ENCODE results near the gene VWF.

VWF gene

DNA sequence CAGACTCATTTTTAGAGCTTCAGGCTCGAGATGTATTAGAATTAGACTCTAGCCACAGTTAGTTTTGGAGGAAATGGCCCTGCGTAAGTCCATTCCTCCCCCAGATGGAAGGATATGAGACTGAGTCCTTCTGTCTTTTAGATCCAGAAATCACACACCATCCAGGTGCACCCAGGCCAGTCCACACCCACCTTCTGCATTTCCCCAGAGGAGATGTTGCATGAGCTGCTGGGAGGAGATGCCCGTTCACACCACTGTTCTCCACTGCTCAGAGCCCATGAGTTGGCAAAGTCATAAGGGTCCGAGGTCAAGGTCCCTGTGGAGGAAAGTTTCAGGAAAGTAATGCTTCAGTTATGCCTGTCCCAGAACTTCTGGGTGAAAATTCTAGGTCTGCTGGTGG, 29.2 kb downstream of the VWF start:
- no peaks in the 10 kb centered on the region for H3K9me3 ChIP-seq (ENCODE audit: control insufficient read depth in 5 of 5, low read length in 5 of 5)
- H3K9ac ChIP-seq (ENCODE audit: low read length in 5 of 5), result no peak overlapping the region
- peaks cover 0 to 9% (median 7%) of the 10 kb centered on the region in 5 donors for H3K27me3 ChIP-seq (ENCODE audit: control insufficient read depth in 5 of 5, insufficient read depth in 4 of 5, low read length in 5 of 5)
- no peak overlapping the region for H3K27ac ChIP-seq (ENCODE audit: low read depth, low read length)
- peaks cover 0 to 45% (median 15%) of the 10 kb centered on the region in 5 donors for H3K36me3 ChIP-seq (ENCODE audit: control insufficient read depth in 5 of 5, insufficient read depth in 5 of 5, low read length in 5 of 5)
- H3K4me3 ChIP-seq (ENCODE audit: low read depth in 1 of 5, low read length in 5 of 5), result no peak overlapping the region
- peaks cover 0 to 75% (median 17%) of the 10 kb centered on the region in 5 donors for H3K4me1 ChIP-seq (ENCODE audit: control insufficient read depth in 5 of 5, insufficient read depth in 5 of 5, low read length in 5 of 5)

GRCh38 chr12:6093764-6094163, 30.7 kb downstream of the VWF start:
- Histone ChIP-seq H3K9ac (ENCODE audit: low read length in 5 of 5) (no peak overlapping the region), H3K4me1 (ENCODE audit: control insufficient read depth in 5 of 5, insufficient read depth in 5 of 5, low read length in 5 of 5) (peaks cover 0 to 89% (median 23%) of the 10 kb centered on the region in 5 donors), H3K27ac (ENCODE audit: low read depth, low read length) (peak overlapping the region; percentile 39)

DNA sequence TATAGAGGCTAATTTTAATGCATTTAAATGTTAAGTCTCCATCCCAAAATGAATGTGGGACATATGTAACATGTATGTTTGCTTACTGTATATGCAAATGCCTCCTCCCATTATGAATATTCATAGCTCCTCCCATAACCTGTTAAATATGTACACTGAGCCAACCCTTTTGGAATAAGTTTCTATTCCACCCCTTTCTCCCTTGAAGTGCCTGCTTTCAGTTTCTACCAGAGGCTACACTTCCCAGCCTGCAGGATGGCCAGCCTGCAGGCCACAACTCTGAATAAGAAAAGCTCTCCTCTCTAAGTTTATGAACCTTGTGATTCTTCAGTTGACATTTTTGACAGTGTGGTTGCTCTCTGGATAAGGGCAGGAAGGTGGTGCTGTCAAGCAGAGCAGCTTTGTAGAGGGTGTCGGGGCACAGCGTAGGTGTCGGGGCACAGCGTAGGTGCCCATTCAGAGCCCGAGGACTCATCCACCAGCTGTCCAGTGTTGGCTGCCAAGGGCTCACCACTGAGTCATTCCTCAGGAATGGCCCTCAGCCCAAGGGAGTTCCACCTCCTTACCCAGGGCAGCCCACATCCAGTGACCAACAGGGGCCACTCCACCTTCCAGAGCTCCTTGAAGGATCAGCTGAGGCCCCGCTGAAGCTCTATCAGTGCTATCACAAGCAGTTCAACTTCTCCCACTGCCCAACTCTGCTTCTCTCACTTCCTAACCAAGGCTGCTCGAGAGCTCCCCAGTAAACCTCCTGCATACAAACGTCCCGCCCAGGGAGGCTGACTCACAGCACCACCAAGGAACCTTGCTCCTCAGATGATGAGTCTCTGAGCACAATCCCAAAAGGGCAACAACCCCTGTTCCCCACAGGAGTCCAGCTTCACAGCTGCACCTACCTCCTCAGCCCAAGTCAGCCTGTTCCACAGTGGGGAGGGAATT, 31.4 kb downstream of the VWF start:
- H3K4me1 ChIP-seq (ENCODE audit: control insufficient read depth in 5 of 5, insufficient read depth in 5 of 5, low read length in 5 of 5), result peaks cover 0 to 93% (median 27%) of the 10 kb centered on the region in 5 donors
- peaks cover 0 to 42% (median 15%) of the 10 kb centered on the region in 5 donors for H3K36me3 ChIP-seq (ENCODE audit: control insufficient read depth in 5 of 5, insufficient read depth in 5 of 5, low read length in 5 of 5)
- peaks cover 4 to 12% (median 7%) of the 10 kb centered on the region in 5 donors for H3K27me3 ChIP-seq (ENCODE audit: control insufficient read depth in 5 of 5, insufficient read depth in 4 of 5, low read length in 5 of 5)
- no peaks in the 10 kb centered on the region for H3K9me3 ChIP-seq (ENCODE audit: control insufficient read depth in 5 of 5, low read length in 5 of 5)
- no peak overlapping the region for H3K9ac ChIP-seq (ENCODE audit: low read length in 5 of 5)
- peak overlapping the region; percentile 39 for H3K27ac ChIP-seq (ENCODE audit: low read depth, low read length)
- H3K4me3 ChIP-seq (ENCODE audit: low read depth in 1 of 5, low read length in 5 of 5), result no peak overlapping the region

More at GRCh38 chr12:6093764-6094163, 30.7 kb downstream of the VWF start:
- H3K36me3 ChIP-seq (ENCODE audit: control insufficient read depth in 5 of 5, insufficient read depth in 5 of 5, low read length in 5 of 5), result peaks cover 0 to 44% (median 15%) of the 10 kb centered on the region in 5 donors
- H3K27me3 ChIP-seq (ENCODE audit: control insufficient read depth in 5 of 5, insufficient read depth in 4 of 5, low read length in 5 of 5), result peaks cover 4 to 12% (median 7%) of the 10 kb centered on the region in 5 donors
- no peak overlapping the region for H3K4me3 ChIP-seq (ENCODE audit: low read depth in 1 of 5, low read length in 5 of 5)
- H3K9me3 ChIP-seq (ENCODE audit: control insufficient read depth in 5 of 5, low read length in 5 of 5), result no peaks in the 10 kb centered on the region

DNA sequence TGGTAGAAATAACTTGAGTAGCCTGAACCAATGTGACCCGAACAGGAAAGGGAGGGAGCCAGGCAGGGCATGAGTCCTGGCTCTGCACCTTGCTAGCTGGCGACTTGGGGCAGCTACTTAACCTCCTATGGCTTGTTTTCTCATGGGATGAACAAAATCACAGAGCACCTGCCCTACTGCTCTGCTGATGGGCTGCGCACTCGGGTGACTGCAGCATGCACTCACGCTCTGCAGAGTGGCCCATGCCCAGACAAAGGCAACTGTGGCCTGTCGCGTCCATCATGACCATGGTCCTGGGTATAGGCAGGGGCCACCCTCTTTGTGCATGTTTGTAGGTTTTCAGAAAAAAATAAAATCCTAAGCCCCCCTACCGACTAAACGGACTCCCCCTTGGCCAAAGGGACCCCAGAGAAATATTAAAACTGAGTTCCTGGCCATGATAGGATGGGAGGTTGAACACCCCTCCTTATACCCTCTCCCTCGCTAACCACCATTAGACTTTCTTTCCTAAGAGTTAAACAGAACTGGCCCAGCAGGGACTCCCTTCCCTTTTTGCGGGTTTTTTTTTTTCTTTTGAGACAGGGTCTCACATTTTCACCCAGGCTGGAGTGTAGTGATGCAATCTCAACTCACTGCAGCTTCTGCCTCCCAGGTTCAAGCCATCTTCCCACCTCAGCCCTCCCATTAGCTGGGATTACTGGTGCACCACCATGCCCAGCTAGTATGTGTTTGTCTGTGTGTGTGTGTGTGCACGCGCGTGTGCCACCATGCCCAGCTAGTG, 32.5 kb downstream of the VWF start:
- Histone ChIP-seq H3K27ac (ENCODE audit: low read depth, low read length) (no peak overlapping the region), H3K36me3 (ENCODE audit: control insufficient read depth in 5 of 5, insufficient read depth in 5 of 5, low read length in 5 of 5) (peaks cover 0 to 37% (median 13%) of the 10 kb centered on the region in 5 donors)

DNA sequence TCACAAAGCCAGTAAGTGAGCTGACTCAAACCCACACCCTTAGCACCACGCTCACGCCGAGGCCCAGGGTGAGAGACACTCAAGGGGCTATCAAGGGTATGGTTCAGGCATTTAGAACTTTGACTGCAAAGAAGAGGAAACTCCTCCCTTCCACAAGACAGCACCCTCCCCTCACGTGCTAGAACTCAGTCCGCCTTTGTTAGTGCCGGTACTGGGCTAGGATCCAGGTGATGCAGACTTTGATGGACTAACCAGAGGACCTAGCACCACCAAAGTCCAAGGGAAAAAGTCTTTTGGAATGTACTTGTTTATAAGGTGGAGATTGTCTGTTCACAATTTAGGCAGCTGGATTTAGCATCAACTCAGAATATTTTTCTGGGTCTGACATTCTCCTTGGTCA, 33.7 kb downstream of the VWF start:
- Histone ChIP-seq H3K9ac (ENCODE audit: low read length in 5 of 5) (no peak overlapping the region), H3K36me3 (ENCODE audit: control insufficient read depth in 5 of 5, insufficient read depth in 5 of 5, low read length in 5 of 5) (peaks cover 0 to 27% (median 8%) of the 10 kb centered on the region in 5 donors), H3K9me3 (ENCODE audit: control insufficient read depth in 5 of 5, low read length in 5 of 5) (no peaks in the 10 kb centered on the region), H3K4me3 (ENCODE audit: low read depth in 1 of 5, low read length in 5 of 5) (no peak overlapping the region), H3K4me1 (ENCODE audit: control insufficient read depth in 5 of 5, insufficient read depth in 5 of 5, low read length in 5 of 5) (peaks cover 0 to 90% (median 29%) of the 10 kb centered on the region in 5 donors), H3K27ac (ENCODE audit: low read depth, low read length) (no peak overlapping the region), H3K27me3 (ENCODE audit: control insufficient read depth in 5 of 5, insufficient read depth in 4 of 5, low read length in 5 of 5) (peaks cover 2 to 14% (median 7%) of the 10 kb centered on the region in 5 donors)

More for the DNA sequence above, 32.5 kb downstream of the VWF start:
- Histone ChIP-seq H3K4me3 (ENCODE audit: low read depth in 1 of 5, low read length in 5 of 5) (no peak overlapping the region), H3K4me1 (ENCODE audit: control insufficient read depth in 5 of 5, insufficient read depth in 5 of 5, low read length in 5 of 5) (peaks cover 0 to 91% (median 27%) of the 10 kb centered on the region in 5 donors), H3K9ac (ENCODE audit: low read length in 5 of 5) (no peak overlapping the region), H3K9me3 (ENCODE audit: control insufficient read depth in 5 of 5, low read length in 5 of 5) (no peaks in the 10 kb centered on the region), H3K27me3 (ENCODE audit: control insufficient read depth in 5 of 5, insufficient read depth in 4 of 5, low read length in 5 of 5) (peaks cover 2 to 12% (median 7%) of the 10 kb centered on the region in 5 donors)

- Histone ChIP-seq H3K4me3 (ENCODE audit: low read depth in 1 of 5, low read length in 5 of 5) (no peak overlapping the region), H3K27ac (ENCODE audit: low read depth, low read length) (peak overlapping the region; percentile 11), H3K27me3 (ENCODE audit: control insufficient read depth in 5 of 5, insufficient read depth in 4 of 5, low read length in 5 of 5) (peaks cover 2 to 11% (median 7%) of the 10 kb centered on the region in 5 donors), H3K9ac (ENCODE audit: low read length in 5 of 5) (no peak overlapping the region), H3K9me3 (ENCODE audit: control insufficient read depth in 5 of 5, low read length in 5 of 5) (no peaks in the 10 kb centered on the region), H3K4me1 (ENCODE audit: control insufficient read depth in 5 of 5, insufficient read depth in 5 of 5, low read length in 5 of 5) (peaks cover 0 to 89% (median 28%) of the 10 kb centered on the region in 5 donors), H3K36me3 (ENCODE audit: control insufficient read depth in 5 of 5, insufficient read depth in 5 of 5, low read length in 5 of 5) (peaks cover 0 to 22% (median 7%) of the 10 kb centered on the region in 5 donors)
These were observed 35.3 kb downstream of the VWF start for GRCh38 chr12:6088921-6089747.

GRCh38 chr12:6086316-6086715, 38.2 kb downstream of the VWF start:
- Histone ChIP-seq H3K4me3 (ENCODE audit: low read depth in 1 of 5, low read length in 5 of 5) (no peak overlapping the region), H3K9ac (ENCODE audit: low read length in 5 of 5) (no peak overlapping the region), H3K27me3 (ENCODE audit: control insufficient read depth in 5 of 5, insufficient read depth in 4 of 5, low read length in 5 of 5) (peaks cover 0 to 11% (median 4%) of the 10 kb centered on the region in 5 donors), H3K27ac (ENCODE audit: low read depth, low read length) (no peak overlapping the region), H3K4me1 (ENCODE audit: control insufficient read depth in 5 of 5, insufficient read depth in 5 of 5, low read length in 5 of 5) (peaks cover 0 to 78% (median 12%) of the 10 kb centered on the region in 5 donors), H3K9me3 (ENCODE audit: control insufficient read depth in 5 of 5, low read length in 5 of 5) (no peaks in the 10 kb centered on the region), H3K36me3 (ENCODE audit: control insufficient read depth in 5 of 5, insufficient read depth in 5 of 5, low read length in 5 of 5) (peaks cover 0 to 15% (median 3%) of the 10 kb centered on the region in 5 donors)

DNA sequence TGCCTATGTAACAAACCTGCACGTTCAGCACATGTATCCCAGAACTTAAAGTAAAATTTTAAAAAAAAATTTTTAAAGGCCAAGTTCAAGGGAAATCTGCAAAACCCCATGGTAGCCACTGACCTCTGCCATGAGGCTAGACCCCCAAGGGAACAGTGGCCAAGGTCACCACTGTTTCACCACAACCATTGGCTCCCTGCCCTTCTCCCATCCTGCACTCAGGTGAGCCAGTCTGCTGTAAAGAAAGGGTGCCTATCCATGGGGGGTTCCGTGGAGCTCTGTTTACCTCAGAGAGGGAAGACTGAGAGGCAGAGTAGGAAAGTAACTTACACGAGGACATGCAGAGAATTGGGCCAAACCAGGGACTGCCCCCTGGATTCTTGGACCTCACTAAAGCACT, 38.6 kb downstream of the VWF start:
- H3K9me3 ChIP-seq (ENCODE audit: control insufficient read depth in 5 of 5, low read length in 5 of 5), result no peaks in the 10 kb centered on the region
- H3K9ac ChIP-seq (ENCODE audit: low read length in 5 of 5), result no peak overlapping the region
- no peak overlapping the region for H3K27ac ChIP-seq (ENCODE audit: low read depth, low read length)
- no peak overlapping the region for H3K4me3 ChIP-seq (ENCODE audit: low read depth in 1 of 5, low read length in 5 of 5)
- peaks cover 0 to 10% (median 4%) of the 10 kb centered on the region in 5 donors for H3K27me3 ChIP-seq (ENCODE audit: control insufficient read depth in 5 of 5, insufficient read depth in 4 of 5, low read length in 5 of 5)
- H3K4me1 ChIP-seq (ENCODE audit: control insufficient read depth in 5 of 5, insufficient read depth in 5 of 5, low read length in 5 of 5), result peaks cover 0 to 76% (median 12%) of the 10 kb centered on the region in 5 donors
- peaks cover 0 to 15% (median 3%) of the 10 kb centered on the region in 5 donors for H3K36me3 ChIP-seq (ENCODE audit: control insufficient read depth in 5 of 5, insufficient read depth in 5 of 5, low read length in 5 of 5)

DNA sequence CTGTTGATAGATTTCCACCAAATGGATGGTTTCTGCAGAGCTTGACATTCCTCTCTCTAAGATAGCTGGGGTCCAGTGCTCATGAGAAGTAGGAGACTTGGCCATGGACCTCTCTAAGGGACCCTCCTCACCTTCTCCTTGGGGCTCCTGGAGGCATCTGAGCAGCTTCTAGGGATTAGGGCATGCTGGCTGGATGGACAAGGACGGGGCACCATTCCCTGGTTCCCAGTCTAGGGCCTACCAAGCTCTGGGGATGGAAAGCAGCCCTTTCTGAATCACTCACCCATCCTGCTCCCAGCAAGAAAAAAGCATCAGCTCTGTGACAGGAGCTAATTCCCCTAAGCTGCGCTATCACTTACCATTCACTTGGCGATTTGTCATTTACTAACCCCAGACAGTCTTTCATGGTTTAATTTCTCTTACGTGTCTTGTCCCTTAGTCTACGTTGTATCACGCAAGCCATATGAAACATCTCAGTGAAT, 39.5 kb downstream of the VWF start:
- Histone ChIP-seq H3K9me3 (ENCODE audit: control insufficient read depth in 5 of 5, low read length in 5 of 5) (no peaks in the 10 kb centered on the region), H3K9ac (ENCODE audit: low read length in 5 of 5) (no peak overlapping the region), H3K4me1 (ENCODE audit: control insufficient read depth in 5 of 5, insufficient read depth in 5 of 5, low read length in 5 of 5) (peaks cover 0 to 76% (median 12%) of the 10 kb centered on the region in 5 donors), H3K27ac (ENCODE audit: low read depth, low read length) (no peak overlapping the region), H3K27me3 (ENCODE audit: control insufficient read depth in 5 of 5, insufficient read depth in 4 of 5, low read length in 5 of 5) (peaks cover 0 to 4% (median 2%) of the 10 kb centered on the region in 5 donors), H3K36me3 (ENCODE audit: control insufficient read depth in 5 of 5, insufficient read depth in 5 of 5, low read length in 5 of 5) (peaks cover 0 to 15% (median 3%) of the 10 kb centered on the region in 5 donors), H3K4me3 (ENCODE audit: low read depth in 1 of 5, low read length in 5 of 5) (no peak overlapping the region)
